GM19438 (cell line): ENCODE measurements around the gene IRX4.
"Not testable (repeated sequence)": the region's sequence is repeated elsewhere in the genome, so short reads cannot be mapped to it uniquely, and the experiment has no call there.

ENCODE experiments used
- ATAC-seq: cut with Tn5 transposase; IDR thresholded peaks from one replicate; pipeline ENCODE4 v1.9.1; 2021; ENCODE audit warnings: low read depth; ENCODE audit not compliant: unreplicated experiment

The IRX4 gene

DNA sequence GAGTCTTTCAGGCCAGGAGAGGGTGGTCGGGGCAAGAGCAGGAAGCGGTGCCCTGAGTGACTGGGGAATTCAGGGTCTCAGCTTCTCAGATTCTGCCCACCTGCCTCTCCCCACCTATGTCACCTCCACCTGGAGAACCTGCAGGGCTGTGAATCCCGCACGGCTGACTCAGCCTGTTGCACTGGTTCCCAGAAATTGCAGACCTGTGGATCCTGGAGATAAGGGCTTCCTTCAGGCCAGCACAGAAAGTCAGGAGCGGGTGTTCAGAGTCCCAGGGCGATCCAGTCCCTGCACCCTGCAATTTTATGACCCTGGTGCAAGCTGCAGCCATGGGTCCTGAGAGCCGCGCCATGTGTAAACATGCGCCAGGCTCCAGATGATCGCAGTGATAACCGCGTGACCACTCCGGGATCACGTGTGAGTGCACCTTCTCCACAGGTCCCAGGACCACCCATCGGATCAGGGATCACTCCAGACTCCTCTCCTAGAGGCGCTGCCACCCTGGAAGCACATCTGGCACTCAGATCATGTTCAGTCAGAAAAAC is 17.8 kb downstream of the IRX4 start:
- no peak for ATAC-seq

DNA sequence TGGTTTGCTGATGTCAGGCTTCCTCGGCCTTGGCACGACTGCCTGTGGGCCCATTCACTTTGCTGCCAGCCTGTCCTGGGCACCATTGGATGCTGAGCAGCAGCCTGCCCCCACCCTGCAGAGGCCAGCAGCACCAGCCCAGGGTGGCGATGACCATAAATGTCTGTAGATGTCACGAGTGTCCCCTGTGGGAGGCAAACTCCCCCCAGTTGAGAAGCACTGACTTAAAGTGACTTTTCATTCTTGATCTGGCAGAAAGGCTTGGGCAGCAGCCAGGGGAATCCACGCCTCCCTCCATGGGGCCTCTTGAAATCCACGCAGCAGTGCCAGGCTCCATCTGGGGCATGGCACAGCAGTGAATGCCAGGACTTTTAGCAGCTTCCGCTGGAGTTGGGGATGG is 21.8 kb downstream of the IRX4 start:
- no peak for ATAC-seq

DNA sequence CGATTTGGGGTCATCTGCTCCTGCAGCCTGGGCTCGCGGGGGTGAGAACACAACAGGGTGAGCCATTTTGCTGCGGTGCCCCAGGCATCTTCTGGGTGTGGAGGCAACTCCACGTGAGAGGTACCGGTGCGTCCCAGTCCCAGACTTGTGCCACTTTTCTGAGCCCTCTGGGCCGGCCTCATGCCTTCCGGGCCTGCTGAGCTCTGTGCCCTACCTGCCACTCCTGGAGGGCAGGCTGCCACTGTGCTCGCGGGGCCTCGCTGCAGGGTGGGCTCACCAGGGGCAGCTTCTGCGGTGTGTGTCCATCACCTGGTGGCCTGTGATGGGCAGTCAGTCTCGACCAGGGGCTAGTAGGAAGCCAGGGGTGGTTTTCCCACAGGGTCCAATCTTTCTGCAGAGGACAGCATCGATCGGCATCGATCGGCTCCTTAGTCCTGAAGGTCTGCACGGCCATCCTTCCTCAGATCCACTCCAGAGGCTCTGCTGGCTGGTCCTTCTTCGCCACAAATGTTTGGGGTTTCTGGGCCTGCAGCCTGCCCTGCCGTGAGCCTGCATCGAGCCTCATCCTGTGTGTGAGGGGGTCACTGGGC is 22.6 kb downstream of the IRX4 start:
- no peak for ATAC-seq

DNA sequence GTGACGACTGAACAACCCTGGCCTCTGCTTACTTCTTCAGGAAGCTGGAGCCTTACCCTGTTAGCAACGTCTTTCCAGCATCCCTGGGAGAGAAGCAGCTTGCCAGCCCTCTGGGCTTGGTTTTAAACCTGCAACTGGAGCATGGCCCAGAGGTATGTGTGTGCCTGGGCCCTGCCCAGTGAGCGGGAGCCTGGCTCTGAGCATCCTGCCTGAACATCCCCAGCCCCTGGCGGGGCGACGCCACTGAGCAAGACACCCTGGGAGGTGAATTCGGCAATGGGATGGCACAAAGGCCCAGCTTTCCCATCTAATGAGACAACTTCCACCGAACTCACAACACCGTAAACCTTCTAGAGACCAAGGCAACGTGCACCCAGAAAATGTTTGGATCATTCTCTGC is 23.6 kb downstream of the IRX4 start:
- no peak for ATAC-seq

DNA sequence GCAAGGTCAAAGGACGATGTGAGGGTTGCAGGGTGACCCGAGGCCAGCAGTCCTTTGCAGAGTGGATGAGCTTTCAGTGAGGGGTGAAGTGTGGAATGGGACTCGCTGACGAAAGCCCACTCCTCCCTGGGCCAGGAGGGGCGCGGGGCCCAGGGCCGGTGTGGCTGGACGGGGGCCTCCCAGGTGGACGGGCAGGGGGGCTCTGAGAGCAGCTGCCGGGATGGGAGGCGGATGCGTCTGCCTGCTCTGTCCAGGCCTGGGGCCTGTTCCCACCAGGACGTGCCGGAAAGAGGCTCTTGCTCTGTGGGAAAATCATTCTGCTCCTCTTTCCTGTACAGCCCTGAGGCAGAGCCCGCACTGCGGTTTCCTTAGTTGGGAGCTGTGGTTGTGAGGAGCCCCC is 24.3 kb downstream of the IRX4 start:
- ATAC-seq: no peak

DNA sequence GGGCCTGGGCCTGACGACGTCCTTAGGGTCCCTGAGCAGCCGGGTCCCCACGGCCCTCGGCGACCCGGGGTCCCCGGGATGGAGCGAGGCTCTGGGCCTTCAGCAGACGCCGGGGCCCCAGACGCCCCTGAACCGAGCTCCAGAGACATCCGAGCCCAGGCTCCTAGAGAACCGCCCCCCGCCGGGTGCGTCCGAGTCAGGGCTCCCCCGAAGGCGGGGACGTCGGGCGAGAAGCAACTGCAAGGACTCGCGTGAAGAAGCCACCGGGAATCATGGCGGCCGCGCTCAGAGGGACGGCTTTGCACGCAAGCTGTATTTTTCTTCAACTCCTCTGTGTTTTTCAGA is 25.5 kb downstream of the IRX4 start:
- ATAC-seq: no peak

DNA sequence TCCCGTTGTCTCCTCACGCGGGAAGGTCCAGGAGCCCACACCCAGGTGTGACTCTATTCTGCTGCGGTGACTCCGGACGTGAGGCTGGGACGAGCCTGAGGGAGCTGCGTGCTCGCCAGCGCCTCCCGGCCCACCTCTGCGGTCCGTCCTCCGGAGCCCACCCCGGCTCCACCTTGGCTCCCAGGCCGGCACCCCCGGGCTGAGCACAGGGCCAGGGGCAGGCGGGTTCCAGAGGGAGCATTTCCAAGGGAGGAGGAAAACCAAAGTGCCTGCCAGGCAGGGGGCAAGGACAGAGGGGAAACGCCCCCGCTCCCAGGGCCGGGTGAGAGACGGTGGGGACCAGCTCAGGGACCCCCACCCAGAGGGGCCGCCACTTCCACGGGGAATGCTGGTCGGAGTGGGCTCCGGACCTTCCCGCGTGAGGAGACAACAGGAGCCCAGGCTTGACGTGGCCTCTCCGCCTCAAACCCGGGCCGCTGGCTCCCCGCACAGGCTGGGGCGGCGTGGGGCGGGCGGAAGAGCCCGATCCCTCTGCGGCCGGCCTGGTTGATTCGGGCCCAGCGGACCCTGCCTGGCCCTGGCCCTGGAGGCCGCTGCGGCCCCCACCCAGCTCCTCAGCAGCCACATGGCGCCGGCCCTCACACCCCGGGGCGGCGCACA is 26.0 kb downstream of the IRX4 start:
- no peak for ATAC-seq

DNA sequence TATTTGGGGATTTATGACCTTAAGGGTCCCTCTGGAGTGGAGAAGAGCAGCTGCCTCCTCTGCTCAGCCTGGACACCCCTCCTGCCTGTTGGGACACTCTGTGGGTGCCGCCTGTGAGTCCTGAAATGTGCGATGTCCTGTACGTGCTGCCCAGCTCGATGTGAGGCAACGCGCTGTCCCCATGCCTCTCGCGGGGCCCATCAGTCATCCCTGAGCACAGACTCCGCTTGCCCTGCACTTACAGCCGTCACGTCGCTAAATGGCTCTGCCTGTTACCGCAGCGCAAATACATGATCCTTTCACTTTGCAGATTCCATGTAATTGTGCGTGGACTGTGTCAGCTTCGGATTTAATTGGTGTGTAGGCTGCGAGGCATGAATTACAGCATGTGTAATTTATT is 27.1 kb downstream of the IRX4 start:
- no peak for ATAC-seq

DNA sequence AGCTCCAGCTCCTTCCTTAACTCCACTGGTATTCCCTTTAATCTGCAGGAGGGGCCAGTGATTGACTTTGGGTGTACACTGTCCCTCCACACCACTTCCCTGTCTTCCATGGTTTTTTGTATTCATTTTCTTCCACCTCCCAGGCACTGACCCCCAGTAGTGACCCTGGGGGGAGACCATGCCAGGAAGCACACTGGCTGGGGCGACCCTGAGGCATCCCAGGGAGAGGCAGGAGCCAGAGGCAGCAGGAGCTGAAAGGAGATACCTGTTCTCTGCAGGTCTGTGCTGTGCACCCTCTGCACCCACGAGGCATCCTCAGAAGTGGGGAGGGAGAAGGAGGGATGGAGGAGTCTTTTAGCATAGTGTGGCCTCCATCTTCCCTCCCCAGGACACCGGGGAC is 27.6 kb downstream of the IRX4 start:
- ATAC-seq: no peak

DNA sequence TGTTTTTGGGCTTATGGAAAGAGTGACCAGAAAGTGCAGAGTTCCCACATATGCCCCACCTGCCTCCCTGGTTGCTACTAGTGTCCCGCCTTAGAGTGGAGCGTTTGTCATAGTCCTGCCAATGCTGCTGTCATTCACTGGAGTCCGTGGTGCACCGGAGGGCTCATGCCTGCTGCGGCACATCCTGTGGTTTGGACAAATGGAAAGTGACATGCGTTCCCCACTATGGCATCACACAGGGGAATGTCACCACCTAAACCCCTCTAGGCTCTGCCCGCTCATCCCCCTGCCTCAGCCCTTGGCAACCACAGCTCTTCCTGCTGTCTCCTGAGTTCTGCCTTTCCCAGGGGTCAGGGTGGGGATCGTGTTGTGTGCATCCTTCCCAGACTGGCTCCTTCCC is 29.2 kb downstream of the IRX4 start:
- no peak for ATAC-seq

DNA sequence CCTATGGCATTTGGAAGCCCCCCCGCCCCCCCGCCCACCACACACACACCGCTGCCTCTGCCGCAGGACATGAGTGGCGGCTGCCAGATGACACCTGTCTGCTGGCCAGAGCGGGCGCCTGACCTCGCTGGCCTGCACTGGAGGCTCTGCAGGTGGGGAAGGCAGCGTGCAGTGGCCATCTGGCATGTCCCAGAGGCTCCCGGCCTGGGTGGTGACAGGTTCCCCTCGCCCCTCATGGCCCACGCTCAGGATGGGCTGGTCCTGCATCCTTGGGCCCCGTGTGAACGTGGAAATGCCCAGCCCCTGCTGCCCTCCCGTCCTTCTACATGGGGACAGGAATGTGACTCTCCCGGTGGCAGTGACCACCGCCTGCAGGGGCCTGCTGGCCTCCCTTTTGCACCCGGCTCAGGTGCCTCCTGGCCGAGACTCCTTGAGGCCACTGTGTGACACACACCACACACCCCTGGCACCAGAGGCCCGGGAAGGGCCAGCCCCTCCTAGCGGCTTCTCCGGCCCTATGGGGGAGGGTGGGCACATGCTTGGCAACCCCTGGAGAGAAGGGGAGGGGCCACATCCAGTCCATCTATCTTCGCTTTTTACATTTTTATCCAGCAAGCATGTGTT is 30.3 kb downstream of the IRX4 start:
- no peak for ATAC-seq

DNA sequence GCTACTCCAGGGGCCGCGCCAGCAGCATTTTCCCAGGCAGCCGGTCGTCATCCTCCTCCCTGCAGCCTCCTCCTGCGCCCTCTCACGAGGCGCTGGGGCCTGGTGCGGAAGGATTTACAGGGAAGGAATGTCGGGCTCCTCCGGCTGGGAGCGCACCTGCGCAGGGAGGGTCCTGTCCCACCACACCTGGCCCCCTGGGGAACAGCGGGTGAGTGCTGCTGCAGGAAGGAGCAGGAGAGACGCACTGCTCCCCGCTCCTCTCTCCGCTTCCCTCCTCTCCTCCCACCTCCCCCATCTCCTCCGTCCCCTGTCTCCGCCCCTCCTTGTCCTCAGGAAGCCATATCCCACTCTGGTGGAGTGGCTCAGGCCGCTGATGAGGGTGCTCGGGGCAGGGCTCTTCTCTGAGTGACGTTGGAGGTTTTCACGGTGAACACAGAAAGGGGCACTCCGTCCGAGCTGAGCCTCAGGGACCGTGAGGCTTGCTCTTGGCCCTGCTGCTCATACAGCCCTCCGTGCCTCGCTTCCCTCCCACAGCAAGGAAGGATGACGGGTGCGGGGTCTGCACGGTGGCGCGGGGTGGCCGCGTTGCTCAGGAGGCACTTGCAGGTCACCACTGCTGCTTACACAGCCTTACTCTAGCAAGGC is 31.3 kb downstream of the IRX4 start:
- no peak for ATAC-seq

DNA sequence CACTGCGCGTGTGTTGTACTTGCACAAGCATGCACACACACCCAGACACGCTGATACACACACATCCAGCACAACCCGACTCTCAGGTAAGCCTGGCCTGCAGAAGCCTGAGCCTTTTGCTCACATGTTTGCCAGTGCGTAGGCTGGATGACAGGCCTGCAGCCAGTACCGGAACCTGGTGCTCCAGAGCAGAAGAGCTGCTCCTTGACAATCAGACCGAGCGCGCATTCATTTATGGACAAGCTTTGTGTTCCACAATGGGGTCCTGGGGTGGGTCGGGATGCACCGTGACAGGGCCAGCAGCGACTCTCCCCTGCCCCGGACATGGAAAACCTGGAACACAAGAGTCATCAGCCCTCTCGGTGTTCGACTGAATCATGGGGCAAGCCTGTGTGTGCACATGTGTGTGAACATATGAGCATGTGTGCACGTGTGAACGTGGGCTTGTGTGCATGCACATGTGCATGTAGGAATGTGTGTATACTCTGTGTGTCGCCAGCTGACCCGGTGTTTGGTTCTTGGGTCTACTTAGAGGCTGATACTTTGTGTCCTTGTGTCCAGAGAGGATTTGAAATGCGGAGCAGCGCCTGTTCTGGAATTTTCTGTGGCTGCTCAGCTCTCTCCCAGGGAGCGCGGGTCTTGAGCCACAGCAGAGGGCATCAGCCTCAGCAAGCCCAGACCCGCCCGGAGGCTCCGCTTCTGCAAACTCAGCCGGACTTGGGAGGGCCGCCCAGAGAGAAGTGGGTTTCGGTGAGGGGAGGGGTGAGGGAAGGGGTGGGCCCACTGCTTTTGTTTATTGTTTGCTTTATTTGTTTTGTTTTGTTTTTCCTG is 32.2 kb downstream of the IRX4 start:
- no peak for ATAC-seq

DNA sequence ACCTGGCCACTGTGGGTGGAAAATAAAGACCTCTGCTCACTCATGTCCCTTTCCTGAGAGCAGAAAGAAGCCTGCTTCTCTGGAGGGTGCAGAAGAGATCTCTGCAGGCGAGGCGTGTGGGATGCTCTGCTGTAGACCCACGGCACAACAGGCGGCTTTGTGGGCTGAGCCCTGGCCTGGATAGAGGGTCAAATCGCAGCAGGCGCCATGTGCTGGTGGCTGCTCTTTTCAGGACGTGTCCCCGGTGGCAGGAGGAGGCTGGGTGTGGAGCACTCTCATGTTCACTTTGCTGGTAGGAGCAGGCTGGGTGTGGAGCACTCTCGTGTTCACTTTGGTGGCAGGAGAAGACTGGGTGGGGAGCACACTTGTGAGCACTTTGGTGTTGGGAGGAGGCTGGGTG is 35.1 kb downstream of the IRX4 start:
- no peak for ATAC-seq

DNA sequence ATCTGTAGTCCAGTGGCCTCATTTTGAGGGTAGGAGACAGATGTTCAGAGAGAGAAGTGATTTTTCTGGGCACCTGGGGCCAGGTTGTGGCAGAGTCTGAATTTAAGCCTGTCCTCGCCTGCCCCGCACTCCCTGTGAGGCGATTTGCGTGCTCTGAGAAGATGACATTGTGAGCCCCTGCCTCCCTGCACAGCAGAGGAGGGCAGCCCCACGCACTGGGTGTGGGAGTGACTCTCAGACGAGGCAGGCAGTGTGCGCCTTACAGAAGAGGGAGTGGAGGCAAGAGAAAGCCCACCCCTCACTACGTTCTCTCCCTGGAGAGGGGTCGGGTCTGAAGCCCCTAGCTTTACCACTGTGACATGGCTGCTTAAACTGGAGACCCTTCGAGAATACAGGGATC is 35.7 kb downstream of the IRX4 start:
- no peak for ATAC-seq

DNA sequence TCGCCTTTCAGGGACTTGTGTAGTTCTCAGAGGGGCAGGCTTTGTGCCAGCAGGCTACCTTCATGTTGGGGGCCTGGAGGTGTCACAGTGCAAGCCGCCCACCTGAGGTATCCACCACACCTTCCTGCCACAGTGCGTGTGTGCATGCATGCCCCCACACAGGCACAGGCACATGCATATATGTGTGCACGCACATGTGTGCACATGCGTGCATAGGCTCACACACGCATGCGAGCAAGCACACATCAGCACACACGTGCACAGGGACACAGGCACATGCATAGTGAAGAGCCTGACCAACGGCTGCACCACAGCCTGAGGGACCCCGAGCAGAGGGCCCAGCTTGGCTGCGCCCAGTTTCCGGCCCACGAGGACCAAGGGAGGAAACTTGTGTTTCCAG is 36.1 kb downstream of the IRX4 start:
- ATAC-seq: no peak

DNA sequence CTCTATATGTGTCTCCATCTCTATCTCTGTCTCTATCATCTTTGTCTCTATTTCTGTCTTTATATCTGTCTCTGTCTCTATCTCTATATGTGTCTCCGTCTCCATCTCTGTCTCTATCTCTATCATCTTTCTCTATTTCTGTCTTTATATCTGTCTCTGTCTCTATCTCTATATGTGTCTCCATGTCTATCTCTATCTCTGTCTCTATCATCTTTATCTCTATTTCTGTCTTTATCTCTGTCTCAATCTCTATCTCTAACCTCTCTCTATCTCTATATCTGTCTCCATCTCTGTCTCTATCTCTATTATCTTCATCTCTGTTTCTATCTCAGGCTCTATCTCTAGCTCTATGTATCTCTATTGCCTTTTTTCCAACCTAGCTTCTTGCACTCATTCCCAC is 37.0 kb downstream of the IRX4 start:
- ATAC-seq: no peak

DNA sequence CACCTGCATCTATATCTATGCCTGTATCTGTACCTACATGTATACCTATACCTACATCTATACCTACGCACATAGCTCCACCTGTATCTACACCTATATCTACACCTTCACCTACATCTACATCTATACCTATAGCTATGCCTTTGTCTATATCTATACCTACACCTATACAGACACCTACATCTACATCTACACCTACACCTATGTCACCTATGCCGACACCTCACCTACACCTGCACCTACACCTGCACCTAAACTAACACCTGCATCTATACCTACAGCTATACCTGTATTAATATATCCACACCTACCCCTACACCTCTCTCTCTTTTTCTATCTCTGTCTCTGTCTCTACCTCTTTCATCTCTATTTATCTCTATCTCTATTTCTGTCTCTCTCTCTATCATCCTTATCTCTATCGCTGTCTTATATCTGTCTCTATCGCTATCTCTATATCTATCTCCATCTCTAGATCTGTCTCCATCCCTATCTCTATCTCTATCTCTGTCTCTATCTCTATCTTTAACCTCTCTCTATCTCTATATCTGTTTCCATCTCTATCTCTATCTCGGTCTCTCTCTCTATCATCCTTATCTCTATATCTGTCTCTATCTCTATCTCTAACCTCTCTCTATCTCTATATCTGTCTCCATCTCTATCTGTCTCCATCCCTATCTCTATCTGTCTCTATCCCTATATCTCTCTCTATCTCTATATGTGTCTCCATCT is 37.9 kb downstream of the IRX4 start:
- ATAC-seq: no peak

DNA sequence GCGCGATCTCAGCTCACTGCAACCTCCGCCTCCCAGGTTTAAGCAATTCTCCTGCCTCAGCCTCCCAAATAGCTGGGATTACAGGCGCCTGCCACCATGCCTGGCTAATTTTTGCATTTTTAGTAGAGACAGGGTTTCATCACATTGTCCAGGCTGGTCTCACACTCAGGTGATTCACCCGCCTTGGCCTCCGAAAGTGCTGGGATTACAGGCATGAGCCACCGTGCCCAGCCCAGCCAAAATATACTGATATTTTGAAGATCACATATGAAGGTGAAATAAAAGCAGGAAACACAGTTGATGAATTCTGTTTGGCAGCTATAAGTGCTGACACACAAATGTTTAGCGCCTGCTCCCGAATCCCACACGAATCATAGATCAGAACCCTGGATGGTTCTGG is 39.0 kb downstream of the IRX4 start:
- ATAC-seq: not testable (repeated sequence)
